CD8-positive, alpha-beta memory T cell (primary cell): ENCODE data around the gene ADRA1B. TPM values are rescaled to one million over a fixed set of nuclear protein-coding genes. Genes with fewer than 3 reads are reported as not detected.
"Not testable (repeated sequence)": the region's sequence is repeated elsewhere in the genome, so short reads cannot be mapped to it uniquely, and the experiment has no call there.

Experiments
- CTCF ChIA-PET: fragments of 350-600 bp; sonication (Branson Sonifier 250); formaldehyde crosslinking; loops from one replicate; lab custom pipeline; 2021; ENCODE audit warnings: antibody characterized with exemption; lab: Charles Lee
- POLR2A ChIA-PET: fragments of 350-600 bp; sonication (Branson Sonifier 250); formaldehyde crosslinking; loops from one replicate; lab custom pipeline; 2021; ENCODE audit warnings: antibody characterized with exemption; lab: Charles Lee
- DNase-seq, 5 donors: peaks; one replicate each; pipeline versions ENCODE4 v3.0.0 to v3.0.0-alpha.2; 2020 to 2022; ENCODE audit warnings: mixed read lengths in 1 of 5
- H3K27ac ChIP-seq: one replicate; pipeline ENCODE4 v1.7.0; 2013; ENCODE audit warnings: low read depth, mild to moderate bottlenecking, low read length, moderate library complexity
- H3K27me3 ChIP-seq: 2 replicates; pipeline ENCODE4 v1.7.0; 2013; ENCODE audit warnings: low read length, mild to moderate bottlenecking; ENCODE audit not compliant: insufficient read depth, poor library complexity, severe bottlenecking
- H3K36me3 ChIP-seq: 2 replicates; pipeline ENCODE4 v1.7.0; 2013; ENCODE audit warnings: mild to moderate bottlenecking, low read length, moderate library complexity; ENCODE audit not compliant: insufficient read depth
- H3K4me1 ChIP-seq: 2 replicates; pipeline ENCODE4 v1.7.0; 2013; ENCODE audit warnings: mild to moderate bottlenecking, low read length, moderate library complexity; ENCODE audit not compliant: insufficient read depth
- H3K4me3 ChIP-seq: 2 replicates; pipeline ENCODE4 v1.7.0; 2013; ENCODE audit warnings: mild to moderate bottlenecking, low read length
- H3K9me3 ChIP-seq: 2 replicates; pipeline ENCODE4 v1.7.0; 2013; ENCODE audit warnings: mild to moderate bottlenecking, low read length
- H3K27ac Mint-ChIP-seq, 8 donors: one replicate each; pipeline ENCODE4 v1.8.0; 2020 to 2021; ENCODE audit warnings: mixed read lengths in 8 of 8, mild to moderate bottlenecking in 6 of 8, inconsistent platforms in 3 of 8, moderate library complexity in 3 of 8
- H3K27me3 Mint-ChIP-seq, 2 donors: one replicate each; pipeline ENCODE4 v1.8.0; 2020 to 2021; ENCODE audit warnings: mixed read lengths in 2 of 2, mild to moderate bottlenecking in 1 of 2, moderate library complexity in 1 of 2
- H3K36me3 Mint-ChIP-seq, 3 donors: one replicate each; pipeline ENCODE4 v1.8.0; 2020 to 2021; ENCODE audit warnings: mixed read lengths in 3 of 3, inconsistent platforms in 1 of 3, mild to moderate bottlenecking in 1 of 3
- H3K4me1 Mint-ChIP-seq, 3 donors: one replicate each; pipeline ENCODE4 v1.8.0; 2020 to 2021; ENCODE audit warnings: mixed read lengths in 3 of 3, inconsistent platforms in 1 of 3, mild to moderate bottlenecking in 1 of 3
- H3K4me3 Mint-ChIP-seq, 7 donors: one replicate each; pipeline ENCODE4 v1.8.0; 2020 to 2021; ENCODE audit warnings: mixed read lengths in 7 of 7, mild to moderate bottlenecking in 6 of 7, moderate library complexity in 4 of 7, inconsistent platforms in 2 of 7
- H3K9me3 Mint-ChIP-seq, 5 donors: one replicate each; pipeline ENCODE4 v1.8.0; 2020 to 2022; ENCODE audit warnings: mixed read lengths in 5 of 5, mild to moderate bottlenecking in 3 of 5, moderate library complexity in 2 of 5, inconsistent platforms in 1 of 5
- polyA plus RNA-seq: library from polyadenylated mRNA; unstranded; fragments of 300-500 nt; fragmentation: Illumina TruSeq; gene quantifications from one replicate; pipeline ENCODE4 v1.2.3, GENCODE V29; 2021
- total RNA-seq, 2 experiments: library from RNA; stranded (reverse); gene quantifications; one replicate each; pipeline ENCODE4 v1.2.3, GENCODE V29; 2021

ADRA1B gene
- total and polyA plus RNA-seq, 3 experiments from 2014 or later, result not detected

- Mint-ChIP-seq H3K9me3 (peaks cover 0 to 6% (median 2%) of the 10 kb centered on the region in 5 donors), H3K27me3 (peaks cover 26 to 59% of the 10 kb centered on the region in 2 donors), H3K4me1 (peaks cover 0 to 5% (median 0%) of the 10 kb centered on the region in 3 donors), H3K4me3 (peak overlapping the region; percentile 43 to 85 (median 73)), H3K27ac (peak overlapping the region in 1 of 8 donors; percentile 59), H3K36me3 (peaks cover 0 to 6% (median 0%) of the 10 kb centered on the region in 3 donors)
- peak; percentile 53 to 78 (median 62) for DNase-seq
- ChIA-PET CTCF (interaction anchor here (0.6 to 3.3 kb wide), 39 partner anchors 9 to 1292 kb away, joined by 3 to 21 read pairs (median 4); partner anchors contain the start of gene TTC1), POLR2A (interaction anchor here (0.5 to 0.9 kb wide), 2 partner anchors 22 to 655 kb away, joined by 3 to 4 read pairs; partner anchors contain the start of gene TTC1)
- Histone ChIP-seq H3K4me3 (peak overlapping the region; percentile 47), H3K4me1 (peaks cover 4% of the 10 kb centered on the region), H3K36me3 (no peaks in the 10 kb centered on the region), H3K27ac (no peak overlapping the region), H3K9me3 (no peaks in the 10 kb centered on the region), H3K27me3 (peaks cover 8% of the 10 kb centered on the region)
Measured at GRCh38 chr5:159987031-159987674, 70.9 kb downstream of the ADRA1B start.

GRCh38 chr5:159990506-159990905, 74.2 kb downstream of the ADRA1B start:
- CTCF ChIA-PET, result no interaction called here
- peaks cover 22 to 69% of the 10 kb centered on the region in 2 donors for H3K27me3 Mint-ChIP-seq

GRCh38 chr5:159992566-159992965, 76.3 kb downstream of the ADRA1B start:
- no peaks in the 10 kb centered on the region for H3K27me3 ChIP-seq
- POLR2A ChIA-PET, result no interaction called here
- H3K4me1 ChIP-seq, result no peaks in the 10 kb centered on the region
- no peaks in the 10 kb centered on the region for H3K9me3 ChIP-seq
- H3K27me3 Mint-ChIP-seq, result peaks cover 19 to 69% of the 10 kb centered on the region in 2 donors
- H3K36me3 ChIP-seq, result no peaks in the 10 kb centered on the region
- H3K27ac ChIP-seq, result no peak overlapping the region
- H3K4me3 Mint-ChIP-seq, result no peak overlapping the region
- peaks cover 0 to 10% (median 0%) of the 10 kb centered on the region in 3 donors for H3K36me3 Mint-ChIP-seq
- no peak overlapping the region for H3K4me3 ChIP-seq
- DNase-seq, result no peak
- peaks cover 4 to 19% (median 12%) of the 10 kb centered on the region in 5 donors for H3K9me3 Mint-ChIP-seq
- CTCF ChIA-PET, result no interaction called here
- H3K4me1 Mint-ChIP-seq, result peaks cover 0 to 3% (median 0%) of the 10 kb centered on the region in 3 donors
- H3K27ac Mint-ChIP-seq, result no peak overlapping the region

More at GRCh38 chr5:159990506-159990905, 74.2 kb downstream of the ADRA1B start:
- Histone ChIP-seq H3K4me1 (peaks cover 4% of the 10 kb centered on the region), H3K27ac (no peak overlapping the region), H3K36me3 (no peaks in the 10 kb centered on the region), H3K27me3 (peaks cover 8% of the 10 kb centered on the region), H3K9me3 (no peaks in the 10 kb centered on the region), H3K4me3 (no peak overlapping the region)
- POLR2A ChIA-PET, result no interaction called here
- Mint-ChIP-seq H3K4me1 (peaks cover 0 to 5% (median 0%) of the 10 kb centered on the region in 3 donors), H3K4me3 (no peak overlapping the region), H3K27ac (no peak overlapping the region), H3K36me3 (peaks cover 0 to 10% (median 0%) of the 10 kb centered on the region in 3 donors), H3K9me3 (peaks cover 4 to 19% (median 12%) of the 10 kb centered on the region in 5 donors)
- DNase-seq, result no peak

- Histone ChIP-seq H3K36me3 (no peaks in the 10 kb centered on the region), H3K27me3 (no peaks in the 10 kb centered on the region), H3K4me1 (no peaks in the 10 kb centered on the region), H3K4me3 (no peak overlapping the region), H3K9me3 (no peaks in the 10 kb centered on the region), H3K27ac (no peak overlapping the region)
- ChIA-PET POLR2A (no interaction called here), CTCF (no interaction called here)
- H3K27me3 Mint-ChIP-seq, result peaks cover 19 to 63% of the 10 kb centered on the region in 2 donors
- H3K4me3 Mint-ChIP-seq, result no peak overlapping the region
- H3K9me3 Mint-ChIP-seq, result peaks cover 4 to 19% (median 12%) of the 10 kb centered on the region in 5 donors
- H3K27ac Mint-ChIP-seq, result no peak overlapping the region
- H3K4me1 Mint-ChIP-seq, result no peaks in the 10 kb centered on the region
- DNase-seq, result no peak
- peaks cover 0 to 10% (median 0%) of the 10 kb centered on the region in 3 donors for H3K36me3 Mint-ChIP-seq
Measured at GRCh38 chr5:159993194-159993593, 76.9 kb downstream of the ADRA1B start.

GRCh38 chr5:159995907-159996306, 79.6 kb downstream of the ADRA1B start:
- H3K9me3 Mint-ChIP-seq, result peaks cover 4 to 19% (median 12%) of the 10 kb centered on the region in 5 donors
- H3K27me3 Mint-ChIP-seq, result peaks cover 23 to 52% of the 10 kb centered on the region in 2 donors
- no peaks in the 10 kb centered on the region for H3K4me1 ChIP-seq
- H3K9me3 ChIP-seq, result no peaks in the 10 kb centered on the region
- no peak overlapping the region for H3K27ac ChIP-seq
- H3K27ac Mint-ChIP-seq, result no peak overlapping the region
- no peak overlapping the region for H3K4me3 Mint-ChIP-seq
- H3K4me3 ChIP-seq, result no peak overlapping the region
- no peaks in the 10 kb centered on the region for H3K36me3 ChIP-seq
- H3K27me3 ChIP-seq, result no peaks in the 10 kb centered on the region
- ChIA-PET POLR2A (no interaction called here), CTCF (interaction anchor here (2.5 kb wide), 1 partner anchor 8 kb away, joined by 11 read pairs; no protein-coding TSS in a partner anchor)
- DNase-seq, result no peak
- H3K36me3 Mint-ChIP-seq, result peaks cover 0 to 10% (median 0%) of the 10 kb centered on the region in 3 donors
- H3K4me1 Mint-ChIP-seq, result no peaks in the 10 kb centered on the region

GRCh38 chr5:160001457-160001856, 85.2 kb downstream of the ADRA1B start:
- Mint-ChIP-seq H3K4me3 (no peak overlapping the region), H3K9me3 (no peaks in the 10 kb centered on the region), H3K4me1 (no peaks in the 10 kb centered on the region), H3K36me3 (no peaks in the 10 kb centered on the region), H3K27me3 (peaks cover 20 to 31% of the 10 kb centered on the region in 2 donors), H3K27ac (no peak overlapping the region)
- POLR2A ChIA-PET, result no interaction called here
- DNase-seq, result no peak
- CTCF ChIA-PET, result interaction anchor here (0.9 kb wide), 1 partner anchor 14 kb away, joined by 4 read pairs; no protein-coding TSS in a partner anchor
- no peak overlapping the region for H3K4me3 ChIP-seq
- no peaks in the 10 kb centered on the region for H3K36me3 ChIP-seq
- H3K27ac ChIP-seq, result no peak overlapping the region
- H3K4me1 ChIP-seq, result no peaks in the 10 kb centered on the region
- no peaks in the 10 kb centered on the region for H3K27me3 ChIP-seq
- H3K9me3 ChIP-seq, result no peaks in the 10 kb centered on the region

- Mint-ChIP-seq H3K36me3 (peaks cover 0 to 27% (median 10%) of the 10 kb centered on the region in 3 donors), H3K9me3 (no peaks in the 10 kb centered on the region), H3K27me3 (peaks cover 1 to 2% of the 10 kb centered on the region in 2 donors), H3K27ac (peak overlapping the region in 1 of 8 donors; percentile 79), H3K4me1 (peaks cover 26 to 36% (median 33%) of the 10 kb centered on the region in 3 donors), H3K4me3 (peak overlapping the region in 2 of 7 donors; percentile 18 to 25)
- ChIA-PET CTCF (interaction anchor here (3.8 kb wide), 1 partner anchor 21 kb away, joined by 16 read pairs; no protein-coding TSS in a partner anchor), POLR2A (interaction anchor here (0.6 to 1.2 kb wide), 2 partner anchors 13 to 1314 kb away, joined by 3 read pairs; no protein-coding TSS in a partner anchor)
- H3K27ac ChIP-seq, result no peak overlapping the region
- peaks cover 14% of the 10 kb centered on the region for H3K4me1 ChIP-seq
- H3K36me3 ChIP-seq, result no peaks in the 10 kb centered on the region
- DNase-seq, result no peak
- H3K27me3 ChIP-seq, result no peaks in the 10 kb centered on the region
- H3K4me3 ChIP-seq, result no peak overlapping the region
- no peaks in the 10 kb centered on the region for H3K9me3 ChIP-seq
Measured at GRCh38 chr5:160007514-160007913, 91.2 kb downstream of the ADRA1B start.

- not testable (repeated sequence) for H3K27me3 Mint-ChIP-seq, H3K27ac ChIP-seq, DNase-seq, H3K9me3 ChIP-seq, H3K9me3 Mint-ChIP-seq, H3K4me3 ChIP-seq, H3K36me3 ChIP-seq, H3K27me3 ChIP-seq
- peaks cover 0 to 34% (median 10%) of the 10 kb centered on the region in 3 donors for H3K36me3 Mint-ChIP-seq
- peaks cover 26 to 38% (median 33%) of the 10 kb centered on the region in 3 donors for H3K4me1 Mint-ChIP-seq
- ChIA-PET CTCF (interaction anchor here (1.3 to 3.8 kb wide), 4 partner anchors 9 to 22 kb away, joined by 3 to 16 read pairs (median 6); no protein-coding TSS in a partner anchor), POLR2A (interaction anchor here (1.1 to 1.2 kb wide), 2 partner anchors 12 to 13 kb away, joined by 3 to 7 read pairs; no protein-coding TSS in a partner anchor)
- H3K4me1 ChIP-seq, result peaks cover 14% of the 10 kb centered on the region
- peak overlapping the region; percentile 15 to 99 (median 93) for H3K4me3 Mint-ChIP-seq
- H3K27ac Mint-ChIP-seq, result peak overlapping the region in 5 of 8 donors; percentile 11 to 98 (median 50)
Measured at GRCh38 chr5:160008529-160008876, 92.2 kb downstream of the ADRA1B start.
